Measurements from ENCODE around the gene COG1.

DNA sequence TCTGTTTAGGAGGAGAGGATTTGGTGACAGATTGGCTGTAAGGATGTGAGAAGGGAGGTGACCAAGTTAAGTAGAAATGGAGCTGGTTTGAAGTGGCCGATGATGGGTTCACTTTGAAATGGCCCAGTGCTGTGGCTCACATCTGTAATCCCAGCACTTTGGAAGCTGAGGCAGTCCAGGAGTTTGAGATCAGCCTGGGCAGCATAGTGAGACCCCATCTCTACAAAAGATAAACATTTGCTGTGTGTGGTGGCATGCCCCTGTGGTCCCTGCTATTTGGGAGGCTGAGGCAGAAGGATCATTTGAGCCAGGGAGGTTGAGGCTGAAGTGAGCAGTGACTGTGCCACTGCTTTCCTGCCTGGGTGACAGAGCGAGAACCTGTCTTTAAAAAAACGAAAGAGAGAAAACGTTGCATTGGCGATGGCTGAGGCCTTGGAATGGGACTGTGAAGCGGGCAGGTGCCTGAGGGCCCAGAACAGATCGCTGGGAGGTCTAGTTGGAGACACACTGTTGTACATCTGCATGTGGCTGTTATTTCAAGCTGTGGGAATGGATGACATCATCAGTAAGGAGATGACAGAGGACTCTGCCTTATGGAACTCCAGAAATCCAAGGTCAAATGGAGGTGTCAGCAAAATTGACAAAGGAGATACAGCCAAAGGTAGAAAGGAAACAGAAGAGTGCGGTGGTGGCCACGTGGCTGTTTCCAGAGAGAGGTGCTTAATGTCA lies 5.5 kb downstream of the COG1 start:
- TF ChIP-seq CTCF (optimal IDR thresholded peaks at IDR 0.05 in 1 of 3, IDR thresholded peaks at IDR 0.05 in 1 of 3, conservative IDR thresholded peaks at IDR 0.05 in 1 of 3; ENCODE audit: extremely low read depth in 1 of 3, insufficient read depth in 2 of 3, low read length in 3 of 3) (no peak), EZH2 (IDR thresholded peaks at IDR 0.05; ENCODE audit: low read length) (no peak)
